SK-N-SH (cell line): Measurements from ENCODE around the gene B4GALNT4. TPM values are rescaled to one million over a fixed set of nuclear protein-coding genes. Genes with fewer than 3 reads are reported as not detected.

Experiments
- CTCF ChIA-PET: fragments of 300-600, 350-600 bp; formaldehyde crosslinking; extraction: SDS; loops from one replicate; lab custom pipeline; 2021; lab: Yijun Ruan, JAX
- POLR2A ChIA-PET: fragments of 350-600 bp; sonication (Branson Sonifier 250); formaldehyde crosslinking; extraction: SDS; loops from one replicate; lab custom pipeline; 2020; ENCODE audit warnings: antibody characterized with exemption, inconsistent platforms; lab: Yijun Ruan, JAX
- DNase-seq: peaks from one replicate; pipeline ENCODE4 v3.0.0; 2012
- H2AFZ ChIP-seq: fragments of 200-600 bp; sonication (generic); 2 replicates; pipeline ENCODE4 v1.8.1; 2016; ENCODE audit warnings: antibody characterized with exemption, mild to moderate bottlenecking, low read depth
- H3F3A ChIP-seq: fragments of 200-600 bp; sonication (generic); replicated peaks from 2 replicates; pipeline ENCODE3; 2016; ENCODE audit warnings: antibody characterized with exemption, mild to moderate bottlenecking; ENCODE audit not compliant: insufficient read depth
- H3K27ac ChIP-seq, 2 experiments: fragments of 200-500 bp in 1 of 2; fragments of 200-600 bp in 1 of 2; sonication (Bioruptor generic) in 1 of 2; sonication (generic), shearing (Covaris generic) in 1 of 2; 2 replicates each; pipeline versions ENCODE4 v1.5.1 to v1.6.1; 2014 to 2016; ENCODE audit warnings: low read depth in 2 of 2, inconsistent platforms in 1 of 2, low read length in 1 of 2, mild to moderate bottlenecking in 1 of 2, mixed read lengths in 1 of 2
- H3K27me3 ChIP-seq: fragments of 200-600 bp; sonication (generic), shearing (Covaris generic); 2 replicates; pipeline ENCODE4 v1.6.1; 2016; ENCODE audit warnings: mixed run types; ENCODE audit not compliant: insufficient read depth
- H3K36me3 ChIP-seq, 2 experiments: fragments of 200-500 bp in 1 of 2; fragments of 200-600 bp in 1 of 2; sonication (Bioruptor generic) in 1 of 2; sonication (generic) in 1 of 2; replicated peaks in 1 of 2; 2 replicates each; pipeline versions ENCODE3 to v1.5.1; 2014 to 2016; ENCODE audit warnings: low read length in 1 of 2, mild to moderate bottlenecking in 1 of 2; ENCODE audit not compliant: insufficient read depth in 2 of 2, control insufficient read depth in 1 of 2
- H3K4me1 ChIP-seq, 2 experiments: fragments of 200-500 bp in 1 of 2; fragments of 200-600 bp in 1 of 2; sonication (Bioruptor generic) in 1 of 2; sonication (generic), shearing (Covaris generic) in 1 of 2; 2 replicates each; pipeline versions ENCODE4 v1.5.1 to v1.6.1; 2014 to 2016; ENCODE audit warnings: low read depth in 1 of 2, low read length in 1 of 2, mixed run types in 1 of 2; ENCODE audit not compliant: insufficient read depth in 2 of 2, control insufficient read depth in 1 of 2
- H3K4me2 ChIP-seq: fragments of 200-600 bp; sonication (generic), shearing (Covaris generic); 2 replicates; pipeline ENCODE4 v1.6.1; 2017; ENCODE audit warnings: mixed run types
- H3K4me3 ChIP-seq, 2 experiments: fragments of 200-500 bp in 1 of 2; fragments of 200-600 bp in 1 of 2; sonication (Bioruptor generic) in 1 of 2; sonication (generic), shearing (Covaris generic) in 1 of 2; 2 replicates each; pipeline versions ENCODE4 v1.5.1 to v1.8.1; 2014 to 2016; ENCODE audit warnings: low read depth in 2 of 2, inconsistent platforms in 1 of 2, low read length in 1 of 2, mild to moderate bottlenecking in 1 of 2, mixed read lengths in 1 of 2, moderate library complexity in 1 of 2
- H3K79me2 ChIP-seq: fragments of 200-600 bp; sonication (generic); 2 replicates; pipeline ENCODE4 v1.8.1; 2017; ENCODE audit warnings: mild to moderate bottlenecking; ENCODE audit not compliant: insufficient read depth
- H3K9ac ChIP-seq: fragments of 200-600 bp; sonication (generic); 2 replicates; pipeline ENCODE4 v1.6.1; 2017; ENCODE audit warnings: mixed run types
- H3K9me2 ChIP-seq: fragments of 200-600 bp; sonication (generic); 2 replicates; pipeline ENCODE4 v1.6.1; 2017; ENCODE audit warnings: mixed run types
- H3K9me3 ChIP-seq: fragments of 200-600 bp; sonication (generic); 2 replicates; pipeline ENCODE4 v1.6.1; 2017; ENCODE audit warnings: mixed run types, mild to moderate bottlenecking, moderate library complexity
- H4K20me1 ChIP-seq: fragments of 200-600 bp; sonication (generic); 2 replicates; pipeline ENCODE4 v1.6.1; 2017; ENCODE audit warnings: mild to moderate bottlenecking, mixed run types; ENCODE audit not compliant: insufficient read depth
- CTCF ChIP-seq: fragments of 200-600 bp; sonication (generic); IDR thresholded peaks from 2 replicates; pipeline ENCODE4 v1.6.1; 2017; ENCODE audit warnings: antibody characterized with exemption, mild to moderate bottlenecking, moderate library complexity
- ELF1 ChIP-seq: IDR thresholded peaks from 2 replicates; pipeline ENCODE4 v1.4.0; 2012
- FOSL2 ChIP-seq: IDR thresholded peaks from 2 replicates; pipeline ENCODE4 v1.4.0; 2012; ENCODE audit warnings: low read depth, mild to moderate bottlenecking, moderate library complexity, borderline replicate concordance
- FOXM1 ChIP-seq: IDR thresholded peaks from 2 replicates; pipeline ENCODE4 v1.4.0; 2012; ENCODE audit warnings: low read depth, mild to moderate bottlenecking
- GABPA ChIP-seq: IDR thresholded peaks from 2 replicates; pipeline ENCODE4 v1.4.0; 2012; ENCODE audit warnings: low read depth, mild to moderate bottlenecking
- JUND ChIP-seq: IDR thresholded peaks from 2 replicates; pipeline ENCODE4 v1.4.0; 2012
- MAX ChIP-seq: IDR thresholded peaks from 2 replicates; pipeline ENCODE4 v1.4.0; 2012; ENCODE audit warnings: low read depth
- MXI1 ChIP-seq: IDR thresholded peaks from 2 replicates; pipeline ENCODE4 v1.6.1; 2012; ENCODE audit warnings: mild to moderate bottlenecking, low read depth, low read length, improper control_type of control experiment
- NFIC ChIP-seq: IDR thresholded peaks from 2 replicates; pipeline ENCODE4 v1.4.0; 2012; ENCODE audit warnings: borderline replicate concordance
- NRF1 ChIP-seq: IDR thresholded peaks from 2 replicates; pipeline ENCODE4 v1.6.1; 2012; ENCODE audit warnings: low read depth, mild to moderate bottlenecking, low read length
- POLR2AphosphoS5 ChIP-seq: IDR thresholded peaks from 2 replicates; pipeline ENCODE4 v1.6.1; 2012; ENCODE audit warnings: low read depth, low read length
- REST ChIP-seq: IDR thresholded peaks from 2 replicates; pipeline ENCODE4 v1.6.1; 2012; ENCODE audit warnings: mild to moderate bottlenecking, low read depth, low read length, moderate library complexity
- SMC3 ChIP-seq: IDR thresholded peaks from 2 replicates; pipeline ENCODE4 v1.6.1; 2012; ENCODE audit warnings: low read depth, low read length, improper control_type of control experiment
- TAF1 ChIP-seq: IDR thresholded peaks from 2 replicates; pipeline ENCODE4 v1.6.1; 2012; ENCODE audit warnings: low read depth, mild to moderate bottlenecking, low read length, moderate library complexity, borderline replicate concordance
- USF1 ChIP-seq: IDR thresholded peaks from 2 replicates; pipeline ENCODE4 v1.4.0; 2012; ENCODE audit warnings: low read depth, borderline replicate concordance
- USF2 ChIP-seq: fragments of 150-350 bp; IDR thresholded peaks from 2 replicates; pipeline ENCODE4 v1.6.1; 2017; ENCODE audit warnings: antibody characterized with exemption, low read length, low read depth, borderline replicate concordance
- WGBS: methylation state at CpG from one replicate; pipeline ENCODE4 v1.1.6; 2017; ENCODE audit warnings: low lambda C conversion rate; 5-methylcytosine and 5-hydroxymethylcytosine counted together
- polyA plus RNA-seq, 3 experiments: library from polyadenylated mRNA; depleted of rRNA; stranded (reverse); fragments of >200 nt; gene quantifications; 2 replicates each; pipeline ENCODE4 v1.2.3, GENCODE V29; 2012

Gene B4GALNT4
- polyA plus RNA-seq, 1 of the 3 experiments (the other 2 are of a cell fraction), result 66.7 TPM

- H3K9me2 ChIP-seq, result no peaks in the 10 kb centered on the region
- no peaks in the 10 kb centered on the region for H4K20me1 ChIP-seq
- H2AFZ ChIP-seq, result no peak overlapping the region
- H3F3A ChIP-seq, result no peaks in the 10 kb centered on the region
- TF ChIP-seq NFIC (no peak), MAX (no peak), NRF1 (no peak), CTCF (no peak), MXI1 (no peak), GABPA (no peak), USF2 (no peak), FOXM1 (no peak), JUND (no peak), SMC3 (no peak), USF1 (no peak), FOSL2 (no peak), REST (no peak), POLR2AphosphoS5 (no peak), TAF1 (no peak), ELF1 (no peak)
- no peaks in the 10 kb centered on the region for H3K36me3 ChIP-seq
- POLR2A ChIA-PET, result no interaction called here
- CTCF ChIA-PET, result interaction anchor here (1.6 to 1.9 kb wide), 2 partner anchors 11 to 18 kb away, joined by 4 read pairs; no protein-coding TSS in a partner anchor
- DNase-seq, result peak; percentile 52
- H3K79me2 ChIP-seq, result no peaks in the 10 kb centered on the region
- H3K9me3 ChIP-seq, result no peaks in the 10 kb centered on the region
- H3K4me2 ChIP-seq, result no peak overlapping the region
- no peaks in the 10 kb centered on the region; a peak in 1 of 4 replicates for H3K4me1 ChIP-seq
- WGBS, result 51% methylated on average over 16 of the region's 27 CpGs
- H3K27me3 ChIP-seq, result peaks cover 8% of the 10 kb centered on the region; the same call in 1 of the 2 replicates
- H3K4me3 ChIP-seq, result no peak overlapping the region
- H3K9ac ChIP-seq, result no peak overlapping the region
- H3K27ac ChIP-seq, result no peak overlapping the region
Observed at GRCh38 chr11:429391-429790, 60.1 kb downstream of the B4GALNT4 start.
